Measurements from ENCODE around the gene ENOX1.

Gene ENOX1

DNA sequence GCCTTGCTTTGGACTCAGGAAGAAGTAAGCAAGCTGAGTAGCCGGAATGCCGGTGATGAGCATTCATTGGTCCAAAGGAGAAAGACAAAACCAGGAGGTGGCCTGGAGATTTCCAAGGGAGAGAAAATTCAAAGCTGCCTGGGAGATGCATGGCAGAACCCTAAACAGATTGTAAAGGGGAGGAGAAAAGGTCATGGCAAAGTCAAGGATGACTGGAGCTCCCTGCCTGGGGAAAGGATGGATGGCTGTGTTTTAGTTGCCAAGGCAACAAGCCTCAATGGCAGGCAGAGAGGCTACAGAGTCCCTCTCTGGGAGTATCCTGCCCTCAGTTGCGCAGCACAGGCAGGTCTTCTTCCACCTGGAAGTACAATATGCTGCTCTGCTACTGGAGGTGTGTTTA lies 134.0 kb downstream of the ENOX1 start:
- TF ChIP-seq, protein P1, sequence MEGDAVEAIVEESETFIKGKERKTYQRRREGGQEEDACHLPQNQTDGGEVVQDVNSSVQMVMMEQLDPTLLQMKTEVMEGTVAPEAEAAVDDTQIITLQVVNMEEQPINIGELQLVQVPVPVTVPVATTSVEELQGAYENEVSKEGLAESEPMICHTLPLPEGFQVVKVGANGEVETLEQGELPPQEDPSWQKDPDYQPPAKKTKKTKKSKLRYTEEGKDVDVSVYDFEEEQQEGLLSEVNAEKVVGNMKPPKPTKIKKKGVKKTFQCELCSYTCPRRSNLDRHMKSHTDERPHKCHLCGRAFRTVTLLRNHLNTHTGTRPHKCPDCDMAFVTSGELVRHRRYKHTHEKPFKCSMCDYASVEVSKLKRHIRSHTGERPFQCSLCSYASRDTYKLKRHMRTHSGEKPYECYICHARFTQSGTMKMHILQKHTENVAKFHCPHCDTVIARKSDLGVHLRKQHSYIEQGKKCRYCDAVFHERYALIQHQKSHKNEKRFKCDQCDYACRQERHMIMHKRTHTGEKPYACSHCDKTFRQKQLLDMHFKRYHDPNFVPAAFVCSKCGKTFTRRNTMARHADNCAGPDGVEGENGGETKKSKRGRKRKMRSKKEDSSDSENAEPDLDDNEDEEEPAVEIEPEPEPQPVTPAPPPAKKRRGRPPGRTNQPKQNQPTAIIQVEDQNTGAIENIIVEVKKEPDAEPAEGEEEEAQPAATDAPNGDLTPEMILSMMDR (conservative IDR thresholded peaks at IDR 0.05; ENCODE audit: control insufficient read depth, insufficient read depth, low read depth, low read length), result no peak
- DNase-seq (ENCODE audit: low read depth), result no peak
- no peak overlapping the region for H3K4me3 ChIP-seq (ENCODE audit: control insufficient read depth, low read depth, low read length)

DNA sequence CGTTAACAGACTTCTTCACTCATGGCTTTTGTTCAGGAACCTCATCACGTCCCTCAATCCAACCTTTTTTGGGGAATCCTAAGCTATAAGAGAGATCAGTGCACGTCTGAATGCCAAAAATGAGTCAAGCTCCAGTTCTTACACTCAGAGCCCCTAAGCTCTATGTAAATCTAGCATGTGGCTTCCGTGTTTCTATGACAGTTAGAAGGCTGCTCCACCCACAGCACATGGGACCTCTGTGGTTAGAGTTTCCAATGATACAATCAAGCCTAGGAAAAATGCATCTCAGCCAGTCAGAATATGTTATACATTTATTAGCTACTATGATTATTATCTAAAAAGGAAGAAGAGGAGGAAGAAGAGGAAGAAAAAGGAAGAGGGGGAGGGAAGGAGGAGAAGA lies 135.9 kb downstream of the ENOX1 start:
- no peak overlapping the region for H3K4me3 ChIP-seq (ENCODE audit: control insufficient read depth, low read depth, low read length)
- DNase-seq (ENCODE audit: low read depth), result no peak
- TF ChIP-seq, protein P1 (conservative IDR thresholded peaks at IDR 0.05; ENCODE audit: control insufficient read depth, insufficient read depth, low read depth, low read length), result no peak

DNA sequence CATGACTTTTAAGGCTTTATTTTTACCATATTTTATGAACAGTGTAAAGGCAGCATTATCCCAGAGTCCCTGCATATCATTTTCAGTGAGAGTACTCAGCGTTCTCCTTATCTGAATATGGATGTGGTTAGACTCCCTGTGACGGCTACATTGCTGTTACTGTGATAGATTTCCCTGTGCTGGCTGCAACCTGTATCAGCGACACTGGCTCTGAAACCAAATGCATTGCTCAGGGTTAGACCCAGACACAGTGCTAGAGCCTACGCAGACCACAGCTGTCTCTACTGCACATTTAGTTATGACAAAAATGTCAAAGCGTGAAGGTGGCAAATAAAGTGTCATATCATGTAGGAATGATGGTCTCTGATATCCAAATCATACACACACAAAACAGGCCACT lies 138.0 kb downstream of the ENOX1 start:
- H3K4me3 ChIP-seq (ENCODE audit: control insufficient read depth, low read depth, low read length), result no peak overlapping the region
- DNase-seq (ENCODE audit: low read depth), result no peak

DNA sequence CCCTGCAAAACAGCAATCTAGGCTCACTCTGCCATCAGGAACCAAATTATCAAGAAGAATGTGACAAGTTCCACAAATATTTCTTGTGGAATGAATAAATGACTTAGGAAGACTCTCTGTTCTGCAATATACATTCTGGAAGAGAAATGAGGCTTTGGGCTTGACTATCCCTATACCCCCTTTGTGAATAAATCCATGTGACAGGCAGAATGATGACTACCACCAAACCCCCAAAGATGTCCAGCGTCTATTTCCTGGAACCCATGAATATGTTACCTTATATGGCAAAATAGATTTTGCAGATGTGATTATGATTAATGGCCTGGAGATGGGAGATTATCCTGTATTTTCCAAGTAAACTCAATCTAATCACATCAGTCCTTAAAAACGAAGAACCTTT lies 139.3 kb downstream of the ENOX1 start:
- no peak for DNase-seq (ENCODE audit: low read depth)
- no peak overlapping the region for H3K4me3 ChIP-seq (ENCODE audit: control insufficient read depth, low read depth, low read length)
- TF ChIP-seq, protein P1 (conservative IDR thresholded peaks at IDR 0.05; ENCODE audit: control insufficient read depth, insufficient read depth, low read depth, low read length), result no peak

More for the DNA sequence above, 138.0 kb downstream of the ENOX1 start:
- TF ChIP-seq, protein P1 (conservative IDR thresholded peaks at IDR 0.05; ENCODE audit: control insufficient read depth, insufficient read depth, low read depth, low read length), result no peak

DNA sequence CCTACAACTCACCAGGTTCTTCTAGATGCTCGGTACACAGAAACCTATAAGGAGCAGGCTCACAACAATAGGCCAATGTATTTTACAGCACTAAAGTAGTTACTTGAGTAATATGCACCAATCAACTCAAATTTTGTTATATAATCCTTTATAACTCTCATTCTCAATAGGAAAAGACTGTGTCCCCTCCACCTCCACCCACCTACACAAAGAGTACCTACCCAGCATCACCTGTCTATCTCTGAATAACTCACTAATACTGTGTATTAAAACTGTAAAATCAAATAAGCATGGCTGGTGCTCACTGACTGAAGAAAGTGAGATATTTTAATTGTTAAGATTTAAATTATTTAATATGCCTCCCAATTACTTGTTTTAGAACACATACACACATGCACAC lies 146.3 kb downstream of the ENOX1 start:
- TF ChIP-seq, protein P1 (conservative IDR thresholded peaks at IDR 0.05; ENCODE audit: control insufficient read depth, insufficient read depth, low read depth, low read length), result no peak

DNA sequence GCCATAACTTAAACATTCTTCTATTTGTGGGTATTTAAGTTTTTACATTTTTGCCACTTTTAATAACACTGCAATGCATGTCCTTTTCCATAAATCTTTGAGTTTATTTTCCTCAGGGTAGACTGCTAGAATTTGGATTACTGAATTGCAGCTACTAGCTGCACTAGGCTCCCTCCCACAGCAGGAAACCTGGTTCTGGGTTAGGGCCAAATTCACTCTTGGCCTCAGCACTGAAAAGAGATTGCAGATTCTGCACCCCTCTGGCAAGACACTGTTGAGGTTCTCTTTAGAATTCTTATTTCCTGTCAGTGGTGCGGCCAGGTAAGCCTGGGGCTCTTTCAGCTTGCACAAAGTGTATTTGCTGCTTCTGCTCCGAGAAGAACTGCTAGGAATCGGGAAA lies 155.7 kb downstream of the ENOX1 start:
- H3K4me3 ChIP-seq (ENCODE audit: control insufficient read depth, low read depth, low read length), result no peak overlapping the region
- TF ChIP-seq, protein P1 (conservative IDR thresholded peaks at IDR 0.05; ENCODE audit: control insufficient read depth, insufficient read depth, low read depth, low read length), result no peak
- DNase-seq (ENCODE audit: low read depth), result no peak

More for the DNA sequence above, 146.3 kb downstream of the ENOX1 start:
- no peak overlapping the region for H3K4me3 ChIP-seq (ENCODE audit: control insufficient read depth, low read depth, low read length)
- DNase-seq (ENCODE audit: low read depth), result no peak

All from fibroblast of mammary gland (primary cell).